ENCODE results near the gene PDPR.
"Not testable (repeated sequence)": the region's sequence is repeated elsewhere in the genome, so short reads cannot be mapped to it uniquely, and the experiment has no call there.

PDPR gene

DNA sequence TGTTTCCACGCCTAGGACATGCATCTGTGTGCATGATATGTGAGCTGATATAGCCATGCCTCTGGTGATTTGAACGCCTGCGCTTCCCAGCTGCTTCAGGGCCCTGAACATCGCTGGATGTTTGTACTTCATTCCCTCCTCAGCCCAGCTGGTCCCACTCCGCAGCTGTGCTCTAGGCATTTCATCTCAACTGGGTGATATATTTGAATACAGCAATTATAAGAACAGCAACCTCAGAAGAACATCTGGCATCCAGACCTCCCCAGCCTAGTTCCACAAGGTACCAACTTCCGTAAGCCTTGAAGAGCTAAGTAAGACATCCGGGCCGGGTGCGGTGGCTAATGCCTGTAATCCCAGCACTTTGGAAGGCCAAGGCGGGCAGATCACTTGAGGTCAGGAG is 52.6 kb downstream of the PDPR start:
- not testable (repeated sequence) for DNase-seq

DNA sequence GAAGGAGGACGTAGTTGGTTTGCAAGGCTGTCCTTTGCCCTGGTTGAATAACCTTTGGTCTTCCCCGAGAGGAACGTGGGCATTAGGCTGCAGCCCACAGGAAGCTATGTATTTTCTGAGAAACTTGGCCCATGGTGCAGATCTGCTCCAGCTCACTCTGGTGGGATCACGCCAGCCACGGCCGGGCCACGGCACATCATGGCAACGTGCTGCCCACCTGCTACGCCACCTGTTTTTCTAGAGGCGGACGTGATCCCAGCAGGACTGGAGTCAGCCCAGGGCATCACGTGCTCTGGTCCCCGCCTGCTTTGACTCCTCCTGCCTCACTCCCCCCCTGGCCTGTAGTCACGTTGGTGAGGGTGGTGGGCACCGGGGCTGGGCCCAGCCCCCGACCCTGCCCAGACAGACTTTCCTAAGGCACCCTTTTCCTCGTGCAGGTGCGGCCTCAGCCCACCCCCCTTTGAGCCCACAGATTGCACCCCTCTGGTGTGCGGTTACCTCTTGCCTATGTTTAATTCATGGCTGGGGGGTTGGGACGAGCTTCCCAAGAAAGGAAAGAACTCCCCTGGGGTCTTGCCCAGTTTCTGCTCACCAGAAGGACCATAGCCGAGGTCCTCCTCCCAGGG is 59.2 kb downstream of the PDPR start, which contains the start of gene CLEC18C:
CLEC18C (plus strand) TSS at position 576 of the 626 bp plus-strand sequence. CDS start 492 bp downstream, outside the sequence.
- DNase-seq = not testable (repeated sequence)

DNA sequence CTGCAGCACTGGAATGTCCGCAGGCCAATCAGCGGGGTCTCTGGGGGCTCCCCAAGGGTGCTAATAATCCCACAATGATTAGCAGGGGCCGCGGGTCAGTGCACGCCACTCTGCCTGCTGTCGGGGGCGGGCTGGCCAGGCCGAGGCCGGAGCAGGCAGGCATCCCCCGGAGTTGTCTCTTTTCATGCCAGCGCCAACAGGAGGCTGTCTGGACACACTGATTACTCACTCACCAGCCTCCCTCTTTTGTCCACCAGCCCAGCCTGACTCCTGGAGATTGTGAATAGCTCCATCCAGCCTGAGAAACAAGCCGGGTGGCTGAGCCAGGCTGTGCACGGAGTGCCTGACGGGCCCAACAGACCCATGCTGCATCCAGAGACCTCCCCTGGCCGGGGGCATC is 59.8 kb downstream of the PDPR start:
- DNase-seq = not testable (repeated sequence)

DNA sequence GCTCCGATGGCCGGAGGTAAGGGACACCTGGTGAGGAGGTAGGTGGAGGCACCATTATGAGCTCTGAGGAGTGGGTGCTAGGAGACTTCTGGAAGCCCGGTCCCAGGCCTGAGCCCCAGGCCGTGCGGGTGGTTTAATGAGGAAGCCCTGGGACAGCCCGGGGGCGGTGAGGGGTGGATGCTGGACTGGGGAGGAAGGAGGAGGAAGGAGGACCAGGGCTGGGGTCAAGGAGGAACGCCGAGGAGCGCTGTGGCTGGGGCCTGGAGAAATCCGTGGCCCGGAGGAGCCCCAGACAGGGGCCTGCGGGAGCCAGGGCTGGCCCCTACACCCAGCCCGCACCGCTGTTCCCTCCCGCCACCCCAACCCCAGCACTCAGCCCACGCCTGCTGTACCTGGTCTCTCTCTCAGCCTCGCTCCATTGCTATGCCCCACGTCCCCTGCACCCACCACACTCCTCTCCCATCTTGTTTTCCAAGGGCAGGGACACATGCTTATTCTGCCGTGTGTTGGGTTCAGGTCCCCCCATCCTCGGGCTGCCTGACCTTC is 60.3 kb downstream of the PDPR start:
- DNase-seq = not testable (repeated sequence)

DNA sequence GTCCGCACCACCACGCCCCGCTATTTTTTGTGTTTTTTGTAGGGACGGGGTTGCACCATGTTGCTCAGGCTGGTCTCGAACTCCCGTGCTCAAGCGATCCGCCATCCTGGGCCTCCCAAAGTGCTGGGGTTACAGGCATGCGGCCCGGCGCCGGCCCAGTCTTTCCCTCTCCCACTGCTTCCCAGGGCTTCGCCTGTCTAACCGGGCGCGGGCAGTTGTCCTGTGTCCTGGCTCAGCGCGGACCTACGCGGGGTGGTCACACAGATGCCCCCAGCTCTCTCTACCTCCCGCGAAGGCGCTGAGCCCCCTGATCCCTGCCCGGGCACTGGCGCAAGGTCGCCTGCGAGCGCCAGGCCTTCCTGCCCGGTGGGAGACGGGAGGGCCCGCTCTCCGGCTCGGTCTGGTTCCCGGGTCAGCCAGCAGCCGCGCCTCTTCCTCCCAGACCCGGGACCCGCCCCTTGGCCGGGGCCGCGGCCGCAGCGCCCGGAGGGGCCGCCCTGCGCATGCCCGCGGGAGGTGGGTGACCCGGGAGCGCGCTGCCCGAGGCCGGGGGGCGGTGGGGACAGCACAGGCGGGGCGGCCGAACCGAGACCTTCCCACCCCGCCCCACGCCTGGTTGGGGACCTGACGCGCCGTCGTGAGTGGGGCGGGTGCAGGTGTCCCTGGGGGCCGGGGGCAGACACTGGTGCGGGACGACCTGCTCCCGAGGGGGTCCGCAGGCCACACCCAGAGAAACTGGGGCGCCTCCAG is 73.9 kb downstream of the PDPR start:
- DNase-seq = not testable (repeated sequence)

DNA sequence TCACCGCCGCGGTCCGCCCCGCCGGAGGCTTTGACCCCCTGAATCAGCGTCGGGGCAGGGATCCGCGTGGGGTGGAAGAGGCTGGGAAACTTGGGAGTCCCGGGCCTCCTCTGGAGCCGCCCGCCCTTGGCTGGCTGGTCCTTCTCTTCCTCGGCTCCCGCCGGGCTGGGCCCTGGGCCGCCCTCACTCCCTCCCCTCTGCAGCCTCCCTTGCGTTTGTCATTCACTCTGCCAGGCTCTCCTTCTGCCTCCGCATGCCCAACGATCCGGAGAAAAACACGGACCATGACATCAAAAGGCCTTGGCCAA is 74.4 kb downstream of the PDPR start:
- DNase-seq = not testable (repeated sequence)

DNA sequence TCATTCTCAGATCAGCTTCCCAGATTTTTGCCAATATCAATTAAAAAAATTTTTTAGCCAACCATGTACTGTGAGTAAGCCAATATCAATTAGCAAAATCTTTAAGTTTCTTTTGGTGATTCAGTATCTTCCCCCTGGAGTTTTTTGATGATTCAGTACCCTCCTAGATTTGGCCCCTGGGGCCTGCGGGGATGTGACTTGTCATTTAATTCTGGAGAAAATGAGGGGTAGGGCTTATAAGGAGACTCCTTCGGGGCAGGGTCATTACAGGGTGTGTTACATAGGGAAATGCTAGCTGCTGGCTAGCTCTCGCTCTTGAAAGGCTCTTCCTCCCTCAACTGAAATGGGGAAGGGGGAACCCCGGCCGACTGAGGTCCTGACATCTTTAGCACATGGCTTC is 76.4 kb downstream of the PDPR start:
- DNase-seq = not testable (repeated sequence)

DNA sequence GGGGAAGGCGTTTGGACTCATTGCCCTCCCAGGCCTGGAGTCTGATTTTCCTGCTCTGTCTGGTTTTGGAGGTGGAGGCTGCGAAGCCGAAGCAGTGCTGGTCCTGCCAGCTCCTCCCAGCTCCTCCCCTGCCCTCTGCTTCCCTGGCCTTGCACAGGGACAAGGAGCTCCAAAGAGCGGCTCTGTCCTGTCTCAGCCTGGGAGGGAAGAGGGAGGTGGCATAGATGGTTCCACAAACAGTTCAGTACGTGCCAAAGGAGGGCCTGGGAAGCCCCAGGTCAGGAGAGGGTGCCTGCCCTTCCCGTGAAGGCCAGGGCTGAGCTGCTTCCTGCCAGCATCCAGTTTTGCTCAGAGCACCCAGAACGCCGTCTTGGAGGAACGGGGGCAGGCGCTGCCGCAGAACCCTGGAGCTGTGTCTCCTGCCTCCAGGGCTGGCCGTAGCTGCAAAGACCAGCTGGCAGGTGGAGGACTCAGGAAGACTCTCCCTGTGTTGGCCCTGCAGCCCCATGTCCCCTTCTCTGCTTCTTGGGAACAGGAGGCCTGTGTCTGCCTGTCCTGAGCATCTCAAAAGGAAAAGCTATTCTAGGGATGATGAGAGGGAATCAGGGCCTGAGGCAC is 82.7 kb downstream of the PDPR start:
- not testable (repeated sequence) for DNase-seq

DNA sequence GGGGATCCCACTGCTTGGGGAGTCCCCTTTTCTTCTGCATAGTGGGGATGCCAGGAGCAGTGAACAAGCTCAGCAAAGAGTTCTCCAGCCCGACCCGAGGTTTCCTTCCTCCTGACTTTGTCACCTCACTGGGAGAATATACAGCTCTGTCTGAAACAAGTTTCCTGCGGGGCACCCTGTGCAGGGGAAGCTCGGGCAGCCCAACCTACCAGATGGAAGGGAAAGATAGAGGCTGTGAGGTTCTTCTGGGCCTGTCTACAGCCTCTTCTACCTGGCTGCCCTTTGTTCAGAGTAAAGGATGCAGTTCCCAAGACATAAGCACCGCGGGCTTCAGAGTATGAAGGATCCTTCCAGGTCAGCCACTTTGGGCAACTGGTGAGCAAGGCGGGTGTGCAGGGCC is 83.5 kb downstream of the PDPR start:
- DNase-seq = not testable (repeated sequence)

DNA sequence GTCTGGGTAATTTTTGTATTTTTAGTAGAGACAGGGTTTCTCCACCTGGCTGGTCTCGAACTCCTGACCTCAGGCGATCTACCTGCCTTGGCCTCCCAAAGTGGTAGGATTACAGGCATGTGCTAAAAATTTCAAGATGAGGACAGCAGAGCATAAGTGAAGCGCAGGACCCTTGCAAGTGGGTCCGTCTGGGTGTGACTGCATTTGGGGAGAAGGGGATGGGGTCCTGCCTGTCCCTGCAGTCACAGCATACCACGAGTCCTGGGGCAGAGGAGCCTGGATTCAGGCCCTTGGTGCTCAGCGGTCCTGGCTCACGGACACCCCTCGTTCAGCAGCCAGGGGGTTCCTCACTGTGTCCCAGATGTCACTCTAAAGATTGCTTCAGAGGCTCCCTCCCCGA is 84.1 kb downstream of the PDPR start:
- DNase-seq = not testable (repeated sequence)

DNA sequence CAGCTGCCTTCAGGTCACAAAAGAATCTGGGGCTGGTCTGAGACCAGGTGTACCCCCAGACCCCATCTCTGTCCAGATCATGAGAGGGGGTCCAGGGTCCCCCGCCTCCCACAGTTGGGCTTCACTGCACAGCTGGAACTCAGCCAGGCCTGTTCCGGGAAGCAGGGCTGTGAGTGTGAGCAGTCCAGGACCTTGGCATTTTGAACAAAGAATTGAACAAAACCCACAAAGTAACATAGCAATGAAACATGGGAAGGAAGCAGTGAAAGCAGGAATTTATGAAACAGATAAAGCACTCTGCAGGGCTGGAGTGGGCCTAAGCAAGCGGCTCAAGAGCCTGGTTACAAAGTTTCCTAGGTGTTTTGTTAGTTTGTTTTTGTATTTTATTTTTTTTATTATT is 84.5 kb downstream of the PDPR start:
- DNase-seq = not testable (repeated sequence)

DNA sequence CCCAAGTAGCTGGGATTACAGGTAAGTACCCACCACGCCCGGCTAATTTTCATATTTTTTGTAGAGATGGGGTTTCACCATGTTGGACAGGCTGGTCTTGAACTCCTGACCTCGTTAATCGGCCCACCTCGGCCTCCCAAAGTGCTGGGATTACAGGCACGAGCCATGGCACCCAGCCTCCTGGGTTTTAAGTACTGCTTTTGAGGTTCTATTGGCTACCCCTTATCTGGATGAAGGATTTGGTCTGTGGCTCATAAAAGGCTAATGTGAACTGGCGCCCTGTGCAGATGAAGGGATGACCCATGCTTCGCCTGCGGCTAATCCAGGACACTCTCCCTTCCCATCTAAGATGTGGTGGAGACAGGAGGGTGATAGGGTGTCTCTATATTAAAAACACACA is 85.0 kb downstream of the PDPR start:
- DNase-seq = not testable (repeated sequence)

DNA sequence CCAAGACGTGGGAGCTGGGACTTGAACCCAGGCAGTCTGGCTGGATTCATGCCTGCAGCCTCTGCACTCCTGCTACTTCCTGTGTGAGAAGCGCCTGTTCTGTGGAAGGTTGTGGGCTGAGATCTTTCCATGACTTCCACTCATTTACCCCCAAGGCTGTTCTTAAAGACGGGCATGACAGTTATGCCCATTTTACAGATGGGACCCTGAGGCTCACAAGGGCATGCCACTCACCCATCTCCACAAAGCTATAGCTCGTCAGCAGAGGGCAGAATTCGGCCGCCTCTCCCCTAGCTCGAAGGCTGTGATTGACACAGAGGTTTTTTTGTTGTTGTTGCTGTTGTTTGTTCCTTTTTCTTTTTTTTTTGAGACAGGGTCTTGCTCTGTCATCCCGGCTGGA is 85.9 kb downstream of the PDPR start:
- DNase-seq = not testable (repeated sequence)

DNA sequence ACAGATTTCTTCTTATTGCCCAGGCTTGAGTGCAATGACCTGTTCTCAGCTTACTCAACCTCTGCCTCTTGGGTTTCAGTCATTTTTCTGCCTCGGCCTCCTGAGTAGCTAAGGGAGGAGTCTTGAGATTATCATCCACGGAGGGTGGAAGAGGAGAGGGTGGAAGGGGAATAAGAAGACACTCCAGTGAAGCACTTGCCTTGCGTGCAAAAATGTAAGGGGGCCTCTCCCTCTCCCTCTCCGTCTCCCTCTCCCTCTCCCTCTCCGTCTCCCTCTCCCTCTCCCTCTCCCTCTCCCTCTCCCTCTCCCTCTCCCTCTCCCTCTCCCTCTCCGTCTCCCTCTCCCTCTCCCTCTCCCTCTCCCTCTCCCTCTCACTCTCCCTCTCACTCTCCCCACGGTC is 89.4 kb downstream of the PDPR start:
- not testable (repeated sequence) for DNase-seq

DNA sequence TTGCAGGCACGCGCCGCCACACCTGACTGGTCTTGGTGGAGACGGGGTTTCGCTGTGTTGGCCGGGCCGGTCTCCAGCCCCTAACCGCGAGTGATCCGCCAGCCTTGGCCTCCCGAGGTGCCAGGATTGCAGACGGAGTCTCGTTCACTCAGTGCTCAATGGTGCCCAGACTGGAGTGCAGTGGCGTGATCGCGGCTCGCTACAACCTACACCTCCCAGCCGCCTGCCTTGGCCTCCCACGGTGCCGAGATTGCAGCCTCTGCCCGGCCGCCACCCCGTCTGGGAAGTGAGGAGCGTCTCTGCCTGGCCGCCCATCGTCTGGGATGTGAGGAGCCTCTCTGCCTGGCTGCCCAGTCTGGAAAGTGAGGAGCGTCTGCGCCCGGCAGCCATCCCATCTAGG is 89.9 kb downstream of the PDPR start:
- DNase-seq = not testable (repeated sequence)

DNA sequence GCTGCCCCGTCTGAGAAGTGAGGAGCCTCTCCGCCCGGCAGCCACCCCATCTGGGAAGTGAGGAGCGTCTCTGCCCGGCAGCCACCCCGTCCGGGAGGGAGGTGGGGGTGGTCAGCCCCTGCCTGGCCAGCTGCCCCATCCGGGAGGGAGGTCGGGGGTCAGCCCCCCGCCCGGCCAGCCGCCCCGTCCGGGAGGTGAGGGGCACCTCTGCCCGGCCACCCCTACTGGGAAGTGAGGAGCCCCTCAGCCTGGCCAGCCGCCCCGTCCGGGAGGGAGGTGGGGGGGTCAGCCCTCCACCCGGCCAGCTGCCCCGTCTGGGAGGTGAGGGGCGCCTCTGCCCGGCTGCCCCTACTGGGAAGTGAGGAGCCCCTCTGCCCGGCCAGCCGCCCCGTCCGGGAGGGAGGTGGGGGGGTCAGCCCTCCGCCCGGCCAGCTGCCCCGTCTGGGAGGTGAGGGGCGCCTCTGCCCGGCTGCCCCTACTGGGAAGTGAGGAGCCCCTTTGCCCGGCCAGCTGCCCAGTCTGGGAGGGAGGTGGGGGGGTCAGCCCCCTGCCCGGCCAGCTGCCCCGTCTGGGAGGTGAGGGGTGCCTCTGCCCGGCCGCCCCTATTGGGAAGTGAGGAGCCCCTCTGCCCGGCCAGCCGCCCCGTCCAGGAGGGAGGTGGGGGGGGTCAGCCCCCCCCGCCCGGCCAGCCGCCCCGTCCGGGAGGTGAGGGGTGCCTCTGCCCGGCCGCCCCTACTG is 90.7 kb downstream of the PDPR start:
- not testable (repeated sequence) for DNase-seq

DNA sequence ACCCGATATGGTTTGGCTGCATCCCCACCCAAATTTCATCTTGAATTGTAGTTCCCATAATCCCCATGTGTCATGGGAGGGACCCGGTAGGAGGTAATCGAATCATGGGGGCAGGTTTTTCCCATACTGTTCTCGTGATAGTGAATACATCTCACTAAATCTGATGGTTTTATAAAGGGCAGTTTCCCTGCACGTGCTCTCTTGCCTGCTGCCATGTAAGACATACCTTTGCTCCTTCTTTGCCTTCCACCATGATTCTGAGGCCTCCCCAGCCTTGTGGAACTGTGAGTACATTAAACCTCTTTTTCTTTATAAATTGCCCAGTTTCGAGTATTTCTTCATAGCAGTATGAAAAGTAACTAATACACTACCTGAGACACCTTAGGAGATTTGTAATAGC is 92.2 kb downstream of the PDPR start:
- DNase-seq = not testable (repeated sequence)
